Kidney epithelial cell (primary cell): ENCODE results near the gene USP31. TPM values are rescaled to one million over a fixed set of nuclear protein-coding genes. Genes with fewer than 3 reads are reported as not detected.
A peak's percentile ranks its signal among the peaks of the same experiment; 100 is the strongest.
"Not testable (repeated sequence)": the region's sequence is repeated elsewhere in the genome, so short reads cannot be mapped to it uniquely, and the experiment has no call there.

Source experiments
- DNase-seq: peaks from one replicate; pipeline ENCODE4 v3.0.0-alpha.2; 2010; ENCODE audit warnings: low read depth
- H3K27me3 ChIP-seq: 2 replicates; pipeline ENCODE4 v1.6.0; 2011; ENCODE audit warnings: low read length; ENCODE audit not compliant: control insufficient read depth, insufficient read depth
- H3K36me3 ChIP-seq: 2 replicates; pipeline ENCODE4 v1.5.1; 2011; ENCODE audit warnings: low read length; ENCODE audit not compliant: control insufficient read depth, insufficient read depth
- H3K4me3 ChIP-seq: 2 replicates; pipeline ENCODE4 v1.5.1; 2011; ENCODE audit warnings: low read depth, mild to moderate bottlenecking, control low read depth, low read length
- total RNA-seq: library from RNA; depleted of rRNA; stranded (reverse); fragments of >200 nt; gene quantifications from 2 replicates; pipeline ENCODE4 v1.2.3, GENCODE V29; 2015
- TF ChIP-seq, protein P1 (sequence below): IDR thresholded peaks from 2 replicates; pipeline ENCODE4 v1.5.1; 2011; ENCODE audit warnings: mild to moderate bottlenecking, moderate library complexity, low read length, control low read depth, inconsistent platforms; ENCODE audit not compliant: insufficient read depth, poor library complexity, severe bottlenecking

Gene USP31
- total RNA-seq, 1 donor from 2014 or later, result 16.1 TPM

DNA sequence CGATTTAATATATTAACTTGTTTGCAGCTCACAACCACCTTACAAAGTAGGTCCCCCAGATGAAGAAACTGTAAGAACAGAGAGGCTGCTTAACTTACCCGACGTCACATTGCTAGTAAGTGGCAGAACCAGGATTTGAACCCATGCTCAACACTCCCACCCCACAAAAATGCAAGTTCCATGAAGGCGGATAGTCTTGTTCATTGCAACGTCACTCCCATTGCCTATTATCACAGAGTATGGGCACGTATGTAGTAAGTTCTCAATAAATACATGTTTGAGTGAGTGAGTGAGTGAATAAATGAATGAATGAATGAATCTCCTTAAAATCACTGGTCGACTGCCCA lies 1.1 kb downstream of the USP31 start:
- Histone ChIP-seq H3K36me3 (no peaks in the 10 kb centered on the region), H3K27me3 (no peaks in the 10 kb centered on the region), H3K4me3 (peak overlapping the region; percentile 56)
- DNase-seq, result no peak
- TF ChIP-seq, protein P1, sequence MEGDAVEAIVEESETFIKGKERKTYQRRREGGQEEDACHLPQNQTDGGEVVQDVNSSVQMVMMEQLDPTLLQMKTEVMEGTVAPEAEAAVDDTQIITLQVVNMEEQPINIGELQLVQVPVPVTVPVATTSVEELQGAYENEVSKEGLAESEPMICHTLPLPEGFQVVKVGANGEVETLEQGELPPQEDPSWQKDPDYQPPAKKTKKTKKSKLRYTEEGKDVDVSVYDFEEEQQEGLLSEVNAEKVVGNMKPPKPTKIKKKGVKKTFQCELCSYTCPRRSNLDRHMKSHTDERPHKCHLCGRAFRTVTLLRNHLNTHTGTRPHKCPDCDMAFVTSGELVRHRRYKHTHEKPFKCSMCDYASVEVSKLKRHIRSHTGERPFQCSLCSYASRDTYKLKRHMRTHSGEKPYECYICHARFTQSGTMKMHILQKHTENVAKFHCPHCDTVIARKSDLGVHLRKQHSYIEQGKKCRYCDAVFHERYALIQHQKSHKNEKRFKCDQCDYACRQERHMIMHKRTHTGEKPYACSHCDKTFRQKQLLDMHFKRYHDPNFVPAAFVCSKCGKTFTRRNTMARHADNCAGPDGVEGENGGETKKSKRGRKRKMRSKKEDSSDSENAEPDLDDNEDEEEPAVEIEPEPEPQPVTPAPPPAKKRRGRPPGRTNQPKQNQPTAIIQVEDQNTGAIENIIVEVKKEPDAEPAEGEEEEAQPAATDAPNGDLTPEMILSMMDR, result no peak

- peak overlapping the region; percentile 10 for H3K4me3 ChIP-seq
- TF ChIP-seq, protein P1, result no peak
- DNase-seq, result no peak
- no peaks in the 10 kb centered on the region for H3K27me3 ChIP-seq
- H3K36me3 ChIP-seq, result no peaks in the 10 kb centered on the region
These were observed 1.6 kb downstream of the USP31 start for GRCh38 chr16:23147666-23148065.

DNA sequence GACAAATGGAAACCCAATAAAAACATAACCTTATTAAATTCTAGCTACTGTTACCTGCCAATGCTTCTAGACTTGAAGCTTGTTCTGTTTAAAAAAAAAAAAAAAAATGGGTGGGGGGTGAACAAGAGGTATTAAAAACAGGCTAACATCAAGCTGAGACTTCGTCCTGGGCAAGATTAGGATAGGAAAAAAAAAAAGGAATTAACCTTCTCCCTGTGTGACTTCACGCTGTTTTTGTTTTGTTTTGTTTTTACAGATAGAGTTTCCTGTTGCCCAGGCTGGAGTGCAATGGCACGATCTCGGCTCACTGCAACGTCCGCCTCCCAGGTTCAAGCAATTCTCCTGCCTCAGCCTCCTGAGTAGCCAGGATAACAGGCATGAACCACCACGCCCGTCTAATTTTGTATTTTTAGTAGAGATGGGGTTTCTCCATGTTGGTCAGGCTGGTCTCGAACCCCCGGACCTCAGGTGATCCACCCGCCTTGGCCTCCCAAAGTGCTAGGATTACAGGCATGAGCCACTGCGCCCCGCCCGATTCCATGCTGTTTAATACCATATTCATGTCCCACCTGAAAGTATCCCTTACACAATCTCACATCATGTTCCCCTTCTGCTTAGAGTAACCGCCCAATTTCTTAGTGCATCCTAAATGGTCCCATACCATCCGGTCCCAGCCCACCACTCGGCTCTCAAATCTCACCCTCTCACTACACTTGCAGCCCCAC lies 2.2 kb downstream of the USP31 start:
- Histone ChIP-seq H3K4me3 (peak overlapping the region; percentile 10), H3K36me3 (no peaks in the 10 kb centered on the region), H3K27me3 (no peaks in the 10 kb centered on the region)
- TF ChIP-seq, protein P1, result no peak
- DNase-seq, result no peak

DNA sequence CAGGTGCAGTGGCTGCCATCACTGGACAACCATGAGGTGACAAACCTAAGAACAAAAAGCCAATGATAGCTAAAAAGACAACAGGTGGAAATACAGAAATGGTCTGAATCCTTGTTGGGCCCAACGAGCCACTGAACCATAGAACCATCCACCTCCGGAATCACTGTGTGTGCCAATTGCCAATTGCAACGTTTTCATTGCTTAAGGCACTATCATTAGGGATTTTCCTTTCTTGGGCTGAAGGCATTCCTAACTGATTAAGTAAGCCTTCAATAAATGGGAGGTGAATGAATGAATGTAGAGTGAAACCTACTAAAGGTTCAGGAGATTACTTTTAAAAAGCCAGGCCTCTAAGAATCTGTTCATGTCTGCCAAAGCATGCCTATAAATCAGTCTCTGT lies 3.6 kb downstream of the USP31 start:
- H3K4me3 ChIP-seq, result no peak overlapping the region
- TF ChIP-seq, protein P1, result no peak
- no peaks in the 10 kb centered on the region for H3K36me3 ChIP-seq
- peak; percentile 84 for DNase-seq
- no peaks in the 10 kb centered on the region for H3K27me3 ChIP-seq

- Histone ChIP-seq H3K27me3 (no peaks in the 10 kb centered on the region), H3K4me3 (no peak overlapping the region), H3K36me3 (no peaks in the 10 kb centered on the region)
- peak; percentile 56 for DNase-seq
- TF ChIP-seq, protein P1, result no peak
These were observed 4.1 kb downstream of the USP31 start for GRCh38 chr16:23145186-23145585.

DNA sequence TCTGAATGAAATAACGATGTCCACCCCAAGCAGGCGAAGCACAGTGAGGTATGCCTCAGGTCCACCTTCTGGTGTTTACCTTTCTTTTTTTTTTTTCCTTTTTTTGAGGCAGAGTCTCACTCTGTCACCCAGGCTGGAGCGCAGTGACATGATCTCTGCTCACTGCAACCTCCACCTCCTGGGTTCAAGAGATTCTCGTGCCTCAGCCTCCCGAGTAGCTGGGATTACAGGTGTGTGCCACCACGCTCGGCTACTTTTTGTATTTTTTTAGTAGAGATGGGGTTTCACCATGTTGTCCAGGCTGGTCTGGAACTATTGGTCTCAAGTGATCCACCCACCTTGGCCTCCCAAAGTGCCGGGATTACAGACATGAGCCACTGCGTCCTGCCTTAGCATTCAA lies 4.9 kb downstream of the USP31 start:
- not testable (repeated sequence) for DNase-seq, H3K4me3 ChIP-seq, H3K27me3 ChIP-seq, H3K36me3 ChIP-seq
